Subcutaneous adipose tissue (tissue), 4 donors: ENCODE results near the gene PSMB2. TPM values are rescaled to one million over a fixed set of nuclear protein-coding genes. Genes with fewer than 3 reads are reported as not detected.

Experiments used
- total RNA-seq, 4 donors: library from RNA; depleted of rRNA; stranded (reverse); fragments of >200 nt; gene quantifications; one replicate each; pipeline ENCODE4 v1.1.0, GENCODE V29; 2016
- TF ChIP-seq, protein P1 (sequence below): fragments of 450-650 bp; IDR thresholded peaks from one replicate; pipeline ENCODE4 v1.5.1; 2016; ENCODE audit warnings: low read depth, mild to moderate bottlenecking, control low read depth, antibody characterized with exemption, moderate library complexity

Gene PSMB2
- total RNA-seq, 4 donors from 2014 or later = 26.9 to 42.7 (median 30.0) TPM

- TF ChIP-seq, protein P1, sequence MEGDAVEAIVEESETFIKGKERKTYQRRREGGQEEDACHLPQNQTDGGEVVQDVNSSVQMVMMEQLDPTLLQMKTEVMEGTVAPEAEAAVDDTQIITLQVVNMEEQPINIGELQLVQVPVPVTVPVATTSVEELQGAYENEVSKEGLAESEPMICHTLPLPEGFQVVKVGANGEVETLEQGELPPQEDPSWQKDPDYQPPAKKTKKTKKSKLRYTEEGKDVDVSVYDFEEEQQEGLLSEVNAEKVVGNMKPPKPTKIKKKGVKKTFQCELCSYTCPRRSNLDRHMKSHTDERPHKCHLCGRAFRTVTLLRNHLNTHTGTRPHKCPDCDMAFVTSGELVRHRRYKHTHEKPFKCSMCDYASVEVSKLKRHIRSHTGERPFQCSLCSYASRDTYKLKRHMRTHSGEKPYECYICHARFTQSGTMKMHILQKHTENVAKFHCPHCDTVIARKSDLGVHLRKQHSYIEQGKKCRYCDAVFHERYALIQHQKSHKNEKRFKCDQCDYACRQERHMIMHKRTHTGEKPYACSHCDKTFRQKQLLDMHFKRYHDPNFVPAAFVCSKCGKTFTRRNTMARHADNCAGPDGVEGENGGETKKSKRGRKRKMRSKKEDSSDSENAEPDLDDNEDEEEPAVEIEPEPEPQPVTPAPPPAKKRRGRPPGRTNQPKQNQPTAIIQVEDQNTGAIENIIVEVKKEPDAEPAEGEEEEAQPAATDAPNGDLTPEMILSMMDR = no peak
Observed at GRCh38 chr1:35557118-35557610, 84.2 kb downstream of the PSMB2 start, which contains the start of gene KIAA0319L. TSS of gene KIAA0319L (minus strand) at chr1:35557403. CDS start at chr1:35554491, 2,912 bp downstream.

GRCh38 chr1:35556484-35557117 lies 84.7 kb downstream of the PSMB2 start:
- TF ChIP-seq, protein P1 = no peak

GRCh38 chr1:35555601-35556477 lies 85.5 kb downstream of the PSMB2 start:
- TF ChIP-seq, protein P1 = no peak

DNA sequence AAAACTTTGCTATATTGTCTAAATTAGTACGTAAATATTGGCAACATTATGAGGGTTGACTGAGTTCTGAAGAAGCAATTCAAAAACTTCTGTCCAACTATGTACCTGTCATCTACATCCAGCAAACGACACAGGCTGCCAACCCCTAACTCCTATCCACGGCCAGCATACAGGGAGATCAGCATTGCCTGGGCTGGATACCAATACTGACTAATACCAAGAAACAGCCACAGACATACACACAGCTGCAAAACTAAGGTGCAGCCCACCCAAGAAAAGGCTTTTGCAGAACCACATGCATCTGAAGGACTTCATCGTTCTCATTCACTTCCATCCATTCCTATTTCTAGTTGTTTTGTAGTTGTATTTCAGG lies 86.1 kb downstream of the PSMB2 start:
- TF ChIP-seq, protein P1 = no peak

DNA sequence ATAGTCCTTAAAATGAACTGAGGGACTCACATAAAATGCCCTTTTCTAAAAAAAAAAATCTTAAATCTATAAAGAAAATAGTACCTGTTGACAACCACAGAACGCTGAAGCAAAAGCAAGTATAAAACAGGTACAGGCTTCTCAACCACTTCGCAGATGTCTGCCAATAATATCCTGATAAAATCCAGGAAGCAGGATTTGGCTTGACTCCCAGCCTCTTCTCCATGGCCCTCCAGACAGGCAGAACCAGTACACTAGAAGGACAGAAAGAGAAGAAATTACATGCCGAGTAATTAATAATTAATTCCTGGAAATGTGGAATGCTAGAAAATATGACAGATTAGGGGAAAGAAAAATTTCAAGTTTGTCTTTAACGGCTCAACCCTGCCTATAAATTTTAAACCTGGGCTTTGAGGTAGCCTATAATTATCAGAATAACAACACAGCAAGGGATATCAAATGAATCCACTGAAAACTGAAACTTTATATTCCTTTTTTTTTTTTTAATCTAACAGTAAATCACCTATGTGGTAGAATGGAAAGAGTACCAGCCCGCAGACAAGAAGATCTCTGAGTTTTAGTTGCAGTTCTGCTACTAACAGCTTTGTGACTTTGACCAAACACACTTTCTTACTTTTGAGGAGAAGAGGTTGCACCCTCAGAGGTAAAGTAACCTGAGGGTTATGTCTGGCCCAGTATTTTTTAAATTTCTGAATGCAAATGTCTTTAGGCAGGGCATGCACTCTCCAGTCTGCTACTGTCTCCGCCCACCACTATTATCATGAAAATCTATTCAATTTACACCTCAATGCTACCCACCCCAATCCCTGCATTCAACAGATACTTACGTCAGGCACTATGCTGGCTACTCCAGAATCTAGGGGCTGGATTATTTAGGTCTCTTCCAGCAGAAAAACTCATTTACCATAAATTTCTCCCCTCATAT lies 86.8 kb downstream of the PSMB2 start:
- TF ChIP-seq, protein P1 = no peak

- TF ChIP-seq, protein P1 = no peak
Observed at GRCh38 chr1:35553851-35554250, 87.5 kb downstream of the PSMB2 start.

Other genes starting within 250 kb of the PSMB2 start
- gene KIAA0319L, start 84.1 kb downstream of the PSMB2 start, total RNA-seq = 10 to 100 TPM; 35.9 to 77.6 (median 61.8) TPM
- 10 to 100 TPM in 1 of 4 donors, 1 to 10 TPM in 3; 6.3 to 10.5 (median 7.9) TPM for gene NCDN, start 83.7 kb downstream of the PSMB2 start, total RNA-seq
- 1 to 10 TPM in 1 of 4 donors, under 1 TPM in 2, not detected in 1; 0.22 to 1.5 (median 0.57) TPM for gene TFAP2E, start 68.2 kb downstream of the PSMB2 start, total RNA-seq
- gene C1orf216, start 77.4 kb upstream of the PSMB2 start, total RNA-seq = 10 to 100 TPM in 3 of 4 donors, 1 to 10 TPM in 1; 6.4 to 14.8 (median 12.5) TPM
- gene CLSPN, start 128.5 kb upstream of the PSMB2 start, total RNA-seq = 1 to 10 TPM in 1 of 4 donors, under 1 TPM in 3; 0.33 to 1.9 (median 0.50) TPM
- 10 to 100 TPM; 18.1 to 23.6 (median 18.7) TPM for gene AGO4, start 166.5 kb upstream of the PSMB2 start, total RNA-seq
- gene AGO1, start 241.7 kb upstream of the PSMB2 start, total RNA-seq = 10 to 100 TPM; 13.2 to 26.3 (median 20.1) TPM